SK-N-SH (cell line): Measurements from ENCODE around the gene NXPH4. TPM values are rescaled to one million over a fixed set of nuclear protein-coding genes. Genes with fewer than 3 reads are reported as not detected.
A peak's percentile ranks its signal among the peaks of the same experiment; 100 is the strongest.

Experiments
- CTCF ChIA-PET: fragments of 300-600, 350-600 bp; formaldehyde crosslinking; extraction: SDS; loops from one replicate; lab custom pipeline; 2021; lab: Yijun Ruan, JAX
- POLR2A ChIA-PET: fragments of 350-600 bp; sonication (Branson Sonifier 250); formaldehyde crosslinking; extraction: SDS; loops from one replicate; lab custom pipeline; 2020; ENCODE audit warnings: antibody characterized with exemption, inconsistent platforms; lab: Yijun Ruan, JAX
- DNase-seq: peaks from one replicate; pipeline ENCODE4 v3.0.0; 2012
- H2AFZ ChIP-seq: fragments of 200-600 bp; sonication (generic); 2 replicates; pipeline ENCODE4 v1.8.1; 2016; ENCODE audit warnings: antibody characterized with exemption, mild to moderate bottlenecking, low read depth
- H3F3A ChIP-seq: fragments of 200-600 bp; sonication (generic); replicated peaks from 2 replicates; pipeline ENCODE3; 2016; ENCODE audit warnings: antibody characterized with exemption, mild to moderate bottlenecking; ENCODE audit not compliant: insufficient read depth
- H3K27ac ChIP-seq, 2 experiments: fragments of 200-500 bp in 1 of 2; fragments of 200-600 bp in 1 of 2; sonication (Bioruptor generic) in 1 of 2; sonication (generic), shearing (Covaris generic) in 1 of 2; 2 replicates each; pipeline versions ENCODE4 v1.5.1 to v1.6.1; 2014 to 2016; ENCODE audit warnings: low read depth in 2 of 2, inconsistent platforms in 1 of 2, low read length in 1 of 2, mild to moderate bottlenecking in 1 of 2, mixed read lengths in 1 of 2
- H3K27me3 ChIP-seq: fragments of 200-600 bp; sonication (generic), shearing (Covaris generic); 2 replicates; pipeline ENCODE4 v1.6.1; 2016; ENCODE audit warnings: mixed run types; ENCODE audit not compliant: insufficient read depth
- H3K36me3 ChIP-seq, 2 experiments: fragments of 200-500 bp in 1 of 2; fragments of 200-600 bp in 1 of 2; sonication (Bioruptor generic) in 1 of 2; sonication (generic) in 1 of 2; replicated peaks in 1 of 2; 2 replicates each; pipeline versions ENCODE3 to v1.5.1; 2014 to 2016; ENCODE audit warnings: low read length in 1 of 2, mild to moderate bottlenecking in 1 of 2; ENCODE audit not compliant: insufficient read depth in 2 of 2, control insufficient read depth in 1 of 2
- H3K4me1 ChIP-seq, 2 experiments: fragments of 200-500 bp in 1 of 2; fragments of 200-600 bp in 1 of 2; sonication (Bioruptor generic) in 1 of 2; sonication (generic), shearing (Covaris generic) in 1 of 2; 2 replicates each; pipeline versions ENCODE4 v1.5.1 to v1.6.1; 2014 to 2016; ENCODE audit warnings: low read depth in 1 of 2, low read length in 1 of 2, mixed run types in 1 of 2; ENCODE audit not compliant: insufficient read depth in 2 of 2, control insufficient read depth in 1 of 2
- H3K4me2 ChIP-seq: fragments of 200-600 bp; sonication (generic), shearing (Covaris generic); 2 replicates; pipeline ENCODE4 v1.6.1; 2017; ENCODE audit warnings: mixed run types
- H3K4me3 ChIP-seq, 2 experiments: fragments of 200-500 bp in 1 of 2; fragments of 200-600 bp in 1 of 2; sonication (Bioruptor generic) in 1 of 2; sonication (generic), shearing (Covaris generic) in 1 of 2; 2 replicates each; pipeline versions ENCODE4 v1.5.1 to v1.8.1; 2014 to 2016; ENCODE audit warnings: low read depth in 2 of 2, inconsistent platforms in 1 of 2, low read length in 1 of 2, mild to moderate bottlenecking in 1 of 2, mixed read lengths in 1 of 2, moderate library complexity in 1 of 2
- H3K79me2 ChIP-seq: fragments of 200-600 bp; sonication (generic); 2 replicates; pipeline ENCODE4 v1.8.1; 2017; ENCODE audit warnings: mild to moderate bottlenecking; ENCODE audit not compliant: insufficient read depth
- H3K9ac ChIP-seq: fragments of 200-600 bp; sonication (generic); 2 replicates; pipeline ENCODE4 v1.6.1; 2017; ENCODE audit warnings: mixed run types
- H3K9me2 ChIP-seq: fragments of 200-600 bp; sonication (generic); 2 replicates; pipeline ENCODE4 v1.6.1; 2017; ENCODE audit warnings: mixed run types
- H3K9me3 ChIP-seq: fragments of 200-600 bp; sonication (generic); 2 replicates; pipeline ENCODE4 v1.6.1; 2017; ENCODE audit warnings: mixed run types, mild to moderate bottlenecking, moderate library complexity
- H4K20me1 ChIP-seq: fragments of 200-600 bp; sonication (generic); 2 replicates; pipeline ENCODE4 v1.6.1; 2017; ENCODE audit warnings: mild to moderate bottlenecking, mixed run types; ENCODE audit not compliant: insufficient read depth
- CHD2 ChIP-seq: fragments of 150-350 bp; IDR thresholded peaks from 2 replicates; pipeline ENCODE4 v1.6.1; 2018; ENCODE audit warnings: low read length; ENCODE audit not compliant: partially characterized antibody
- EP300 ChIP-seq, 2 experiments: IDR thresholded peaks; 2 replicates each; pipeline versions ENCODE4 v1.4.0 to v1.6.1; 2012; ENCODE audit warnings: borderline replicate concordance in 1 of 2, low read depth in 1 of 2, low read length in 1 of 2
- EZH2phosphoT487 ChIP-seq: fragments of 200-600 bp; sonication (generic); IDR thresholded peaks from 2 replicates; pipeline ENCODE4 v1.6.1; 2017; ENCODE audit warnings: low read depth, mixed run types, mild to moderate bottlenecking, antibody characterized with exemption, moderate library complexity, borderline replicate concordance
- FOSL2 ChIP-seq: IDR thresholded peaks from 2 replicates; pipeline ENCODE4 v1.4.0; 2012; ENCODE audit warnings: low read depth, mild to moderate bottlenecking, moderate library complexity, borderline replicate concordance
- FOXJ3 ChIP-seq: sonication (generic); formaldehyde crosslinking; IDR thresholded peaks from 2 replicates; pipeline ENCODE4 v1.5.1; 2020; ENCODE audit warnings: mild to moderate bottlenecking, missing genetic modification reagents
- FOXM1 ChIP-seq: IDR thresholded peaks from 2 replicates; pipeline ENCODE4 v1.4.0; 2012; ENCODE audit warnings: low read depth, mild to moderate bottlenecking
- GABPA ChIP-seq: IDR thresholded peaks from 2 replicates; pipeline ENCODE4 v1.4.0; 2012; ENCODE audit warnings: low read depth, mild to moderate bottlenecking
- GATA2 ChIP-seq: sonication (generic); formaldehyde crosslinking; IDR thresholded peaks from 2 replicates; pipeline ENCODE4 v1.5.0; 2020; ENCODE audit warnings: mild to moderate bottlenecking, missing genetic modification reagents
- JUND ChIP-seq: IDR thresholded peaks from 2 replicates; pipeline ENCODE4 v1.4.0; 2012
- MEF2A ChIP-seq: IDR thresholded peaks from 2 replicates; pipeline ENCODE4 v1.4.0; 2012; ENCODE audit warnings: low read depth, borderline replicate concordance
- MXI1 ChIP-seq: IDR thresholded peaks from 2 replicates; pipeline ENCODE4 v1.6.1; 2012; ENCODE audit warnings: mild to moderate bottlenecking, low read depth, low read length, improper control_type of control experiment
- NRF1 ChIP-seq: IDR thresholded peaks from 2 replicates; pipeline ENCODE4 v1.6.1; 2012; ENCODE audit warnings: low read depth, mild to moderate bottlenecking, low read length
- POLR2AphosphoS5 ChIP-seq: IDR thresholded peaks from 2 replicates; pipeline ENCODE4 v1.6.1; 2012; ENCODE audit warnings: low read depth, low read length
- RAD21 ChIP-seq: IDR thresholded peaks from 2 replicates; pipeline ENCODE4 v1.6.1; 2012; ENCODE audit warnings: mild to moderate bottlenecking, low read length
- SIN3A ChIP-seq: IDR thresholded peaks from 2 replicates; pipeline ENCODE4 v1.6.1; 2012; ENCODE audit warnings: low read depth, mild to moderate bottlenecking, low read length, moderate library complexity, borderline replicate concordance
- SMC3 ChIP-seq: IDR thresholded peaks from 2 replicates; pipeline ENCODE4 v1.6.1; 2012; ENCODE audit warnings: low read depth, low read length, improper control_type of control experiment
- TAF1 ChIP-seq: IDR thresholded peaks from 2 replicates; pipeline ENCODE4 v1.6.1; 2012; ENCODE audit warnings: low read depth, mild to moderate bottlenecking, low read length, moderate library complexity, borderline replicate concordance
- TCF12 ChIP-seq: IDR thresholded peaks from 2 replicates; pipeline ENCODE4 v1.4.0; 2012
- TEAD4 ChIP-seq: IDR thresholded peaks from 2 replicates; pipeline ENCODE4 v1.4.0; 2012; ENCODE audit warnings: mild to moderate bottlenecking, borderline replicate concordance; ENCODE audit not compliant: insufficient read depth
- WGBS: methylation state at CpG from one replicate; pipeline ENCODE4 v1.1.6; 2017; ENCODE audit warnings: low lambda C conversion rate; 5-methylcytosine and 5-hydroxymethylcytosine counted together
- polyA plus RNA-seq, 3 experiments: library from polyadenylated mRNA; depleted of rRNA; stranded (reverse); fragments of >200 nt; gene quantifications; 2 replicates each; pipeline ENCODE4 v1.2.3, GENCODE V29; 2012
- TF ChIP-seq, protein P1 (sequence below): IDR thresholded peaks from 2 replicates; pipeline ENCODE4 v1.4.0; 2012; ENCODE audit warnings: low read depth
- TF ChIP-seq, protein P2 (sequence below): fragments of 150-350 bp; IDR thresholded peaks from 2 replicates; pipeline ENCODE4 v1.6.1; 2017; ENCODE audit warnings: antibody characterized with exemption, low read length, low read depth, borderline replicate concordance
- TF ChIP-seq, protein P3 (sequence below): IDR thresholded peaks from 2 replicates; pipeline ENCODE4; 2012
- TF ChIP-seq, protein P4 (sequence below): IDR thresholded peaks from 2 replicates; pipeline ENCODE4 v1.6.1; 2012; ENCODE audit warnings: mild to moderate bottlenecking, low read depth, low read length, moderate library complexity
- TF ChIP-seq, protein P5 (sequence below): IDR thresholded peaks from 2 replicates; pipeline ENCODE4 v1.4.0; 2012; ENCODE audit warnings: low read depth, borderline replicate concordance
- TF ChIP-seq, protein P6 (sequence below): fragments of 200-600 bp; sonication (generic); IDR thresholded peaks from 2 replicates; pipeline ENCODE4 v1.6.1; 2017; ENCODE audit warnings: antibody characterized with exemption, mild to moderate bottlenecking, moderate library complexity

Gene NXPH4
- polyA plus RNA-seq, 1 of the 3 experiments (the other 2 are of a cell fraction), result 0.31 TPM

DNA sequence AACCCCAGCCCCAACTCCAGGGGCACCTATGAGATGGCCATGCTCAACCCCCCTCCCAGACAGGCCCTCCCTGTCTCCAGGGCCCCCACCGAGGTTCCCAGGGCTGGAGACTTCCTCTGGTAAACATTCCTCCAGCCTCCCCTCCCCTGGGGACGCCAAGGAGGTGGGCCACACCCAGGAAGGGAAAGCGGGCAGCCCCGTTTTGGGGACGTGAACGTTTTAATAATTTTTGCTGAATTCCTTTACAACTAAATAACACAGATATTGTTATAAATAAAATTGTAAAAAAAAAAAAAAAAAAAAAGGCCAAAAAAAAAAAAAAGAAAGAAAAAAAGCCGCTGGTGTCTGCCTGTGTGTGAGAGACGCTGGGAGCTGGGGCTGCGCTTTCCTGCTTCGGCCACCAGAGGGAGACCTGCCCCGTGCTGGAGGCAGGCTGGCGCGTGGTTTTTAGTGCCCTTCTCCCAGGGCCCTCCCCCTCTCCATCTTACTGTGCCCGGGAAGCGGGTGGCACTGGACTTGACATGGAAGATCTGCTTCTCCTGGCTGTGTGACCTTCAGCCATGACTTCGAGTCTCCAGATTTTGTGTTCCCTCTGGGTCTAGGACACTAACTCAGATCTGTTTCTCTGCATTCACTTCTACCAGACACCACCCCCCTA lies 3.4 kb upstream of the NXPH4 start:
- Histone ChIP-seq H2AFZ (no peak overlapping the region), H3K4me2 (no peak overlapping the region), H3K9me2 (no peaks in the 10 kb centered on the region)
- TF ChIP-seq, protein P1, sequence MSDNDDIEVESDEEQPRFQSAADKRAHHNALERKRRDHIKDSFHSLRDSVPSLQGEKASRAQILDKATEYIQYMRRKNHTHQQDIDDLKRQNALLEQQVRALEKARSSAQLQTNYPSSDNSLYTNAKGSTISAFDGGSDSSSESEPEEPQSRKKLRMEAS, result peak; percentile 94
- TF ChIP-seq GATA2 (CRISPR knock-in tag) (no peak), MEF2A (no peak), EP300 (IDR thresholded peaks at IDR 0.05; ENCODE audit: borderline replicate concordance in 1 of 2, low read depth in 1 of 2, low read length in 1 of 2) (no peak), FOXM1 (no peak), MXI1 (peak; percentile 85), JUND (no peak), GABPA (no peak), CHD2 (peak; percentile 30), NRF1 (no peak), TEAD4 (no peak), POLR2AphosphoS5 (no peak), FOSL2 (no peak), TCF12 (no peak), EZH2phosphoT487 (no peak), FOXJ3 (CRISPR knock-in tag) (no peak), TAF1 (no peak), SMC3 (peak; percentile 83), RAD21 (peak; percentile 81), SIN3A (no peak; the same call in 1 of the 2 replicates)
- TF ChIP-seq, protein P2, sequence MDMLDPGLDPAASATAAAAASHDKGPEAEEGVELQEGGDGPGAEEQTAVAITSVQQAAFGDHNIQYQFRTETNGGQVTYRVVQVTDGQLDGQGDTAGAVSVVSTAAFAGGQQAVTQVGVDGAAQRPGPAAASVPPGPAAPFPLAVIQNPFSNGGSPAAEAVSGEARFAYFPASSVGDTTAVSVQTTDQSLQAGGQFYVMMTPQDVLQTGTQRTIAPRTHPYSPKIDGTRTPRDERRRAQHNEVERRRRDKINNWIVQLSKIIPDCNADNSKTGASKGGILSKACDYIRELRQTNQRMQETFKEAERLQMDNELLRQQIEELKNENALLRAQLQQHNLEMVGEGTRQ, result no peak
- TF ChIP-seq, protein P3, sequence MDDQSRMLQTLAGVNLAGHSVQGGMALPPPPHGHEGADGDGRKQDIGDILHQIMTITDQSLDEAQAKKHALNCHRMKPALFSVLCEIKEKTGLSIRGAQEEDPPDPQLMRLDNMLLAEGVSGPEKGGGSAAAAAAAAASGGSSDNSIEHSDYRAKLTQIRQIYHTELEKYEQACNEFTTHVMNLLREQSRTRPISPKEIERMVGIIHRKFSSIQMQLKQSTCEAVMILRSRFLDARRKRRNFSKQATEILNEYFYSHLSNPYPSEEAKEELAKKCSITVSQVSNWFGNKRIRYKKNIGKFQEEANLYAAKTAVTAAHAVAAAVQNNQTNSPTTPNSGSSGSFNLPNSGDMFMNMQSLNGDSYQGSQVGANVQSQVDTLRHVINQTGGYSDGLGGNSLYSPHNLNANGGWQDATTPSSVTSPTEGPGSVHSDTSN, result no peak
- TF ChIP-seq, protein P4, sequence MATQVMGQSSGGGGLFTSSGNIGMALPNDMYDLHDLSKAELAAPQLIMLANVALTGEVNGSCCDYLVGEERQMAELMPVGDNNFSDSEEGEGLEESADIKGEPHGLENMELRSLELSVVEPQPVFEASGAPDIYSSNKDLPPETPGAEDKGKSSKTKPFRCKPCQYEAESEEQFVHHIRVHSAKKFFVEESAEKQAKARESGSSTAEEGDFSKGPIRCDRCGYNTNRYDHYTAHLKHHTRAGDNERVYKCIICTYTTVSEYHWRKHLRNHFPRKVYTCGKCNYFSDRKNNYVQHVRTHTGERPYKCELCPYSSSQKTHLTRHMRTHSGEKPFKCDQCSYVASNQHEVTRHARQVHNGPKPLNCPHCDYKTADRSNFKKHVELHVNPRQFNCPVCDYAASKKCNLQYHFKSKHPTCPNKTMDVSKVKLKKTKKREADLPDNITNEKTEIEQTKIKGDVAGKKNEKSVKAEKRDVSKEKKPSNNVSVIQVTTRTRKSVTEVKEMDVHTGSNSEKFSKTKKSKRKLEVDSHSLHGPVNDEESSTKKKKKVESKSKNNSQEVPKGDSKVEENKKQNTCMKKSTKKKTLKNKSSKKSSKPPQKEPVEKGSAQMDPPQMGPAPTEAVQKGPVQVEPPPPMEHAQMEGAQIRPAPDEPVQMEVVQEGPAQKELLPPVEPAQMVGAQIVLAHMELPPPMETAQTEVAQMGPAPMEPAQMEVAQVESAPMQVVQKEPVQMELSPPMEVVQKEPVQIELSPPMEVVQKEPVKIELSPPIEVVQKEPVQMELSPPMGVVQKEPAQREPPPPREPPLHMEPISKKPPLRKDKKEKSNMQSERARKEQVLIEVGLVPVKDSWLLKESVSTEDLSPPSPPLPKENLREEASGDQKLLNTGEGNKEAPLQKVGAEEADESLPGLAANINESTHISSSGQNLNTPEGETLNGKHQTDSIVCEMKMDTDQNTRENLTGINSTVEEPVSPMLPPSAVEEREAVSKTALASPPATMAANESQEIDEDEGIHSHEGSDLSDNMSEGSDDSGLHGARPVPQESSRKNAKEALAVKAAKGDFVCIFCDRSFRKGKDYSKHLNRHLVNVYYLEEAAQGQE, result no peak
- TF ChIP-seq, protein P5, sequence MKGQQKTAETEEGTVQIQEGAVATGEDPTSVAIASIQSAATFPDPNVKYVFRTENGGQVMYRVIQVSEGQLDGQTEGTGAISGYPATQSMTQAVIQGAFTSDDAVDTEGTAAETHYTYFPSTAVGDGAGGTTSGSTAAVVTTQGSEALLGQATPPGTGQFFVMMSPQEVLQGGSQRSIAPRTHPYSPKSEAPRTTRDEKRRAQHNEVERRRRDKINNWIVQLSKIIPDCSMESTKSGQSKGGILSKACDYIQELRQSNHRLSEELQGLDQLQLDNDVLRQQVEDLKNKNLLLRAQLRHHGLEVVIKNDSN, result no peak
- TF ChIP-seq, protein P6, sequence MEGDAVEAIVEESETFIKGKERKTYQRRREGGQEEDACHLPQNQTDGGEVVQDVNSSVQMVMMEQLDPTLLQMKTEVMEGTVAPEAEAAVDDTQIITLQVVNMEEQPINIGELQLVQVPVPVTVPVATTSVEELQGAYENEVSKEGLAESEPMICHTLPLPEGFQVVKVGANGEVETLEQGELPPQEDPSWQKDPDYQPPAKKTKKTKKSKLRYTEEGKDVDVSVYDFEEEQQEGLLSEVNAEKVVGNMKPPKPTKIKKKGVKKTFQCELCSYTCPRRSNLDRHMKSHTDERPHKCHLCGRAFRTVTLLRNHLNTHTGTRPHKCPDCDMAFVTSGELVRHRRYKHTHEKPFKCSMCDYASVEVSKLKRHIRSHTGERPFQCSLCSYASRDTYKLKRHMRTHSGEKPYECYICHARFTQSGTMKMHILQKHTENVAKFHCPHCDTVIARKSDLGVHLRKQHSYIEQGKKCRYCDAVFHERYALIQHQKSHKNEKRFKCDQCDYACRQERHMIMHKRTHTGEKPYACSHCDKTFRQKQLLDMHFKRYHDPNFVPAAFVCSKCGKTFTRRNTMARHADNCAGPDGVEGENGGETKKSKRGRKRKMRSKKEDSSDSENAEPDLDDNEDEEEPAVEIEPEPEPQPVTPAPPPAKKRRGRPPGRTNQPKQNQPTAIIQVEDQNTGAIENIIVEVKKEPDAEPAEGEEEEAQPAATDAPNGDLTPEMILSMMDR, result peak; percentile 92

More for the DNA sequence above, 3.4 kb upstream of the NXPH4 start:
- no peak overlapping the region for H3K27ac ChIP-seq
- H4K20me1 ChIP-seq, result 0 out of 2 replicates have a peak, but pooled peaks cover 6% of the 10 kb centered on the region
- H3K36me3 ChIP-seq, result peaks cover 0 to 22% of the 10 kb centered on the region in 2 experiments
- H3K79me2 ChIP-seq, result no peaks in the 10 kb centered on the region
- no peaks in the 10 kb centered on the region for H3K9me3 ChIP-seq
- H3K4me3 ChIP-seq, result no peak overlapping the region; a peak in 1 of 4 replicates
- DNase-seq, result peak; percentile 96
- H3K27me3 ChIP-seq, result peaks cover 14% of the 10 kb centered on the region
- whole genome bisulfite sequencing, result 16% methylated on average over 14 of the region's 16 CpGs
- POLR2A ChIA-PET, result interaction anchor here (0.6 kb wide), 2 partner anchors 16 to 28 kb away, joined by 3 to 4 read pairs; partner anchors contain the start of gene SHMT2
- peaks cover 0 to 27% of the 10 kb centered on the region in 2 experiments; a peak in 1 of 4 replicates for H3K4me1 ChIP-seq
- H3F3A ChIP-seq, result peaks cover 13% of the 10 kb centered on the region
- CTCF ChIA-PET, result interaction anchor here (0.5 to 15.9 kb wide), 40 partner anchors 11 to 652 kb away, joined by 3 to 937 read pairs (median 5); partner anchors contain the start of genes GLI1, INHBE, LRP1 and SHMT2
- no peak overlapping the region for H3K9ac ChIP-seq
